NCI-H2227 (cell line): Measurements from ENCODE around the gene RPS6KA2.
"Not testable (repeated sequence)": the region's sequence is repeated elsewhere in the genome, so short reads cannot be mapped to it uniquely, and the experiment has no call there.

Experiments used
- DNase-seq: peaks from one replicate; lab custom pipeline; 2025; ENCODE audit not compliant: unreplicated experiment; lab: John Stamatoyannopoulos, UW

RPS6KA2 gene

GRCh38 chr6:166411271-166411670 lies 215.8 kb downstream of the RPS6KA2 start:
- no peak for DNase-seq

GRCh38 chr6:166410426-166410935 lies 216.6 kb downstream of the RPS6KA2 start:
- DNase-seq: no peak

GRCh38 chr6:166408936-166409755 lies 217.9 kb downstream of the RPS6KA2 start:
- DNase-seq: no peak

GRCh38 chr6:166406197-166406596 lies 220.9 kb downstream of the RPS6KA2 start:
- DNase-seq: no peak

DNA sequence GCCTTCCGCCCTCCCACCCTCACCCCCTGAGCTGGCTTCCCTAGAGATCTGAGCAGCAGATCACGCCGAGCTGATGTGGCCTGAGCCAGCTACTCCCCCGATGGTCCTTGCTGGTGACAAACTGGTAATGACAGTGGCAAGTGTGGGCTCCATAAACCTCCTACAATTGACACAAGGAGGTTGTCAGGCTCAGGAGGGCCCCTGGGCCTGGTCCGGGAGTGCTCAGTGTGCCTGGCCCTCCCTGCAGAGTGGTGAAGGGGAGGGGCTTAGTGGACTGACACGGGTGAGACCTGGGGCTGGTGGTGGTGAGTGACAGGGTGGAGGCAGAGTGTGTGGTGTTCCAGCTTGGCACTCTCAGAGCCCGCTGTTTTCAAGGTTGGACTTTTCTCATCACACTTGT lies 221.7 kb downstream of the RPS6KA2 start:
- DNase-seq: no peak

GRCh38 chr6:166402582-166403277 lies 224.3 kb downstream of the RPS6KA2 start:
- no peak for DNase-seq

- DNase-seq: peak; percentile 56
Measured at GRCh38 chr6:166400649-166401250, 226.3 kb downstream of the RPS6KA2 start.

DNA sequence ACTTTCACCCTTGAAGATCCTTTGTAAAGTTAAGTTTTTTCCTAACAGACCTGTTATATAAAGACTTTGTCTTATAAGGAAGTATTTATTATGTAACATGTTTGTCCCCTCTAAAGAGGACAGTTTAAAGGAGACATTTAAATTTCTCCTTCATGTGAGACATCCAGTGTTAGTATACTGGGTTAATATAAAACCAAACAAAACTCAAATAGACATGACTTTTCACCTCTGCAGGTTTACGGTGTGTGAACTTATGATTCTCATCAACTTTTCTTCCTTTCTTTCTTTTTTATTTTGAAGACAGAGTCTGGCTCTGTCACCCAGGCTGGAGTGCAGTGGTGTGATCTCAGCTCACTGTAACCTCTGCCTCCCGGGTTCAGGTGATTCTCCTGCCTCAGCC lies 226.9 kb downstream of the RPS6KA2 start:
- no peak for DNase-seq

DNA sequence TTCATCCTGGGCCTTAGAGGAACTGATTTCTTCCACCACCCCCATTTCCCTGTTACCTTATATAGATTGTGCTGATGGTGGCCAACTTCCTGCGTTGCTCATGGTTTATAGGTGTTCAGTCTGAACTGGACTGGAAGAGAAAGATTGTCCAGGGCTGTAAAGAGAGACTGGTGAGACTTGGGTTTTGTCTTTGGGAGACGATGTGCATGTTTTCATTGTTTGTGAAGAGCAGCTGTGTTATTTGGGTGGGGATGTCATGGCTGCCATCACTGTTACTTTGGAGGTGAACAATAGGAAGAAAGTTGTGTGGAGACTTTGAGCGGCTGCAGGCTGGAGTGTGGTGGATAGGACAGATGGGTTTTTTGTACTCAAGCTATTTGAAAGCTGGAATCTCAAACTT lies 228.7 kb downstream of the RPS6KA2 start:
- DNase-seq: no peak

GRCh38 chr6:166397849-166398248 lies 229.2 kb downstream of the RPS6KA2 start:
- no peak for DNase-seq

GRCh38 chr6:166395778-166396177 lies 231.3 kb downstream of the RPS6KA2 start:
- no peak for DNase-seq

DNA sequence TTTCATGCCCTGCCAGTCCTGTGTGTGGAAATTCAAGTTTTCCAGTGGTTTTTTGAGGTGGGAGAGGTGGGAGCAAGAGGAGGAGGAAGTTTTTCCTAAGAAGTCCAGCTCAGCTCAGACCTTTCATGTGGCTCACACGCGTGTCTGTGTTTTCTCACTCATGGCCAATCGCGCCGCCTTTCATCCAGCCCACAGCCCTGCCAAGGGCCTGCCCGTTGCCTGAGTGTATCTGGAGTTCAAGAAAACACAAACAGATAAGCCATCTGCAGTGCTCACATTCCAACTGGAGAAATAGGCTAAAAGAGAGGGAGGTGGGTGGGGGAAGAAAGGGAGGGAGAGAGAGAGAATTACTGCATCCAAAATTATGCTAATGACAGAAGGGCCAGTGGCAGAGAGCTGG lies 231.7 kb downstream of the RPS6KA2 start:
- no peak for DNase-seq

DNA sequence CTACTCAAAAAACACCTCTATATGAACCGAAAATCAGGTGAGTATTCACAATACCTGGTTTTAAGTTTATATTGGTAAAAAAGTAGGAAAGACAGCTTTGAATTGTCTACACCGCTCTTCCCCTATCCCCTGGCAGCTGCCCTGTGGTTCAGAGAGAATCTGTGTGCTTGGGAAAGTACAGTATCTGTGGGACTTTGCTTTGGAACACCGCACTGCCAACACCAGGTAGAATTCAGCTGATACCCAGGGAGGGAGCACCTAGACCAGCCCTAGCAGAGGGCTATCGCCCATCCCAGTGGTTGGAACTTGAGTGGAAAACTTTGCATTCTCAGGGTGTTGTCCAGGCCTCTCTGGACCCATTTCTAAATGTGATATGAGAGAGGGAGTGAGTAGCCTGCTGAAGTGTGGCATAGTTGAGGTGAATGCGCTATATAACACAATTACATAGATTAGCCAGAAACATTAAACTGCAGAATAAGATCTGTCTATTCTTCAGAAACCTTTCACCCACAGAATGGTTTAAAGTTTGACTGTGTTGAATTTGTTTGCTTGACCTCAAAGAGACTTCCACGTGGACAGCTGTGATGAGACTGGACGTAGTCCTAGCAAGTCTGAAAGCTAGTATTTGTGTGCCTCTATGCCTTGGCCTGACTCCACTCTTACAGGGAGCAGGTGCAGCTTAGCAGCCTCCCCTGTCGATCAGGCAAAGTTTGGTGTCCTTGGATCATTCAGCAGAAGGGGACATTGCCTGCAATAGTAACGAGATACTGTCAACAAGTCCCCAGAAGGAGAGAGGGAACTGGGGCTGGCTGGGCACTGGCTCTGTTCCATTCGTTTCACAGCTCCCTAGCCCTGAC lies 232.8 kb downstream of the RPS6KA2 start:
- no peak for DNase-seq

GRCh38 chr6:166393535-166393823 lies 233.6 kb downstream of the RPS6KA2 start:
- no peak for DNase-seq

- DNase-seq: peak; percentile 20
Measured at GRCh38 chr6:166392755-166393534, 234.1 kb downstream of the RPS6KA2 start.

DNA sequence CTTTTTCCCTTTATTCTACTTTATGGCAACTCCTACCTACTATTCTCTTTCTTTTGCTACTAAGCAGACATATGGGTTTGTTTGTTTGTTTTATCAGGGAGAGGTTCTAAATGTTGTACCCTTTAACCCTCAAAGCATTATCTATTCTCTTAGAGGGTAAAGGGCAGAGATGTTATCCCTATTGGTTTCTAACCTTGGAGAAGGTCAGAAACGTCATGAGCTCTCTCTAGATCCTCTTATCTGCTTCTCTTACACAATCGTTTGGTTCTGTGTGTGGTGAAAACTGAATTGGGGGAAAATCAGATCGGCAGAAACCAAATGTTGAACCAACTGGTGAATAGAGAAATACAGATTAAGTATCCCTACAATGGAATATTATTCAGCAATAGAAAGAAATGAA lies 237.9 kb downstream of the RPS6KA2 start:
- no peak for DNase-seq

DNA sequence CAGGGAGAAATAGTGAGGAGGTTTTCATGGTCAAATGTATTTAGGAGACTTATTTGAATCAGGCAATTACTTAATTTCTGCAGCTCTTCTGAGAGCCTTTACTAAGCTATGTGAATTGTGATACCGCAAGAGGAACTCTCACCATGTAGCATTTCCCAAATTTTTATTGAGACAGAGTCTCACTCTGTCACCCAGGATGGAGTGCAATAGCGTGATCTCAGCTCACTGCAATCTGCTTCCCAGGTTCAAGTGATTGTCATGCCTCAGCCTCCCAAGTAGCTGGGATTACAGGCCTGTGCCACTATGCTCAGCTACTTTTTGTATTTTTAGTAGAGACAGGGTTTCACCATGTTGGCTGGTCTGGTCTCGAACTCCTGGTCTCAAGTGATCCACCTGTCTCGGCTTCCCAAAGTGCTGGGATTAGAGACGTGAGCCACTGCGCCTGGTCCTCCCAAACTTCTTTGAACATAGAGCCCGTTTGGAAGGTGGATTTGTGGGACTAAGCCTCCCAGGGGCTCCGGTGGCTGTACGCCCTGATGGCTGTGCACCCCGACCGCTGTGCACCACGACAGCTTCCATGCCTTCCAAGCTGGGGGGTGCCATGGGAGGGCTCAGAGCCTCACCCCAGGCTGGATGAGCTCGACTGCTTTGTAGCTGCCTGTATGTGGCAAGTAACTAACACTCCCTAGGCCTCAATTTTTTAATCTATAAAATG lies 238.6 kb downstream of the RPS6KA2 start:
- DNase-seq: no peak

DNA sequence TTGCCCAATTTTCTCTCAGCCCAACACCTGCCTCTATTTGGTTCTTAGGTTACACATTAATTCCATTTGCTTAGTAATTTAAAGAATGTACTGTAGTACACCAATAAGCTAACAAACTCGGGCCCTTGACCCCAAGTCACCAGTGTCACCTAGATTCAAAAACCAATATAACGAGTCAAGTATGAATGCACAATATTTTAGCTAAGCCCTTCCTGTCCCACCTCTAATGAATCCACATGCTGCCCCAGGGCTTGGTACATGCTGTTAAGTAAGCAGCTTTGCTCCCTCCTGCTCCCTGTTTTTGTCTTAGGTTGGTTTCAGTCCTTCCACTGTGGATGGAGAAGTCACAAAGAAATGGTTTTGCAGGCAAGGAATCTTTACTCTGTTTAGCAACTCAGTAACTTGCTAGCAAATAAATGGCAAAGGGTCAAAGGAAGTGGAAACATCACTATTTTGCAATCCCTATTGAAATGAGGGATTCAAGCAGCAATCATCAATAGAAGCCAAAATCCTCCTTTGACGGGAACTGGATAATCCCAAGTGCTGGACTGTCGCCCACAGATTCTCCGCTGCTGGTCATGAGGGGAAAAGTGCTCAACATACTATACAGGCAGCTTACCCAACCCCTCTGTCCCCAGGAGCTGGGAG lies 239.3 kb downstream of the RPS6KA2 start:
- DNase-seq: no peak

DNA sequence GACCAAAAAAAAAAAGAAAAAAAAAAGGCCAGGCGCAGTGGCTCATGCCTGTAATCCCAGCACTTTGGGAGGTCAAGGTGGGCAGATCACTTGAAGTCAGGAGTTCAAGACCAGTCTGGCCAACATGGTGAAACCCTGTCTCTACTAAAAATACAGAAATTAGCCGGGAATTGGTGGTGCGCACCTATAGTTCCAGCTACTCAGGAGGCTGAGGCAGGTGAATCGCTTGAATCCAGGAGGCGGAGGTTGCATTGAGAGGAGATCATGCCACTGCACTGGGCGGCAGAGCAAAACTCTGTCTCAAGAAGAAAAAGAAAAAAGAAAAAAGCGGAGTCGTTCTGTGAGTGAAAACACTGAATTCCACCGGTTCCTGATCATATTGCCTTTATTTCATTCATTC lies 240.0 kb downstream of the RPS6KA2 start:
- not testable (repeated sequence) for DNase-seq
